HG03432 (cell line): Measurements from ENCODE around the gene NAP1L1.
A peak's percentile ranks its signal among the peaks of the same experiment; 100 is the strongest.

Experiments
- ATAC-seq: cut with Tn5 transposase; IDR thresholded peaks from one replicate; pipeline ENCODE4 v1.9.1; 2021; ENCODE audit warnings: mild to moderate bottlenecking, moderate library complexity; ENCODE audit not compliant: unreplicated experiment

The NAP1L1 gene

GRCh38 chr12:76023069-76023690 is 61.3 kb downstream of the NAP1L1 start:
- ATAC-seq: no peak

GRCh38 chr12:76022506-76022905 is 62.0 kb downstream of the NAP1L1 start:
- ATAC-seq: no peak

- peak; percentile 72 for ATAC-seq
Observed at GRCh38 chr12:76020731-76021672, 63.5 kb downstream of the NAP1L1 start.

GRCh38 chr12:76020281-76020680 is 64.2 kb downstream of the NAP1L1 start:
- peak; percentile 71 for ATAC-seq

GRCh38 chr12:76018672-76019071 is 65.8 kb downstream of the NAP1L1 start:
- ATAC-seq: no peak

- ATAC-seq: no peak
Observed at GRCh38 chr12:76018111-76018510, 66.4 kb downstream of the NAP1L1 start.

- ATAC-seq: no peak
Observed at GRCh38 chr12:76014007-76014406, 70.5 kb downstream of the NAP1L1 start.

- ATAC-seq: no peak
Observed at GRCh38 chr12:76013603-76014002, 70.9 kb downstream of the NAP1L1 start.

GRCh38 chr12:76012644-76013043 is 71.8 kb downstream of the NAP1L1 start:
- ATAC-seq: no peak

- ATAC-seq: no peak
Observed at GRCh38 chr12:76010732-76011458, 73.6 kb downstream of the NAP1L1 start.

- ATAC-seq: no peak
Observed at GRCh38 chr12:76008428-76008827, 76.1 kb downstream of the NAP1L1 start.

- ATAC-seq: no peak
Observed at GRCh38 chr12:76007640-76008039, 76.8 kb downstream of the NAP1L1 start.

GRCh38 chr12:76006028-76006925 is 78.2 kb downstream of the NAP1L1 start:
- ATAC-seq: no peak

- no peak for ATAC-seq
Observed at GRCh38 chr12:76003355-76003638, 81.2 kb downstream of the NAP1L1 start.

- ATAC-seq: no peak
Observed at GRCh38 chr12:76002598-76003354, 81.7 kb downstream of the NAP1L1 start.

- ATAC-seq: no peak
Observed at GRCh38 chr12:75998292-75999063, 86.0 kb downstream of the NAP1L1 start.

GRCh38 chr12:75997658-75998057 is 86.8 kb downstream of the NAP1L1 start:
- ATAC-seq: no peak

GRCh38 chr12:75996861-75997447 is 87.5 kb downstream of the NAP1L1 start:
- no peak for ATAC-seq

GRCh38 chr12:75995691-75996090 is 88.8 kb downstream of the NAP1L1 start:
- no peak for ATAC-seq
